OCI-LY3 (cell line): ENCODE data around the gene ARHGAP6.

Experiments used
- H2AFZ ChIP-seq: fragments of 200-600, 300-600 bp; shearing (Covaris generic); 2 replicates; pipeline ENCODE4 v1.6.0; 2014; ENCODE audit warnings: antibody characterized with exemption, low read depth, low read length
- H3K27ac ChIP-seq: fragments of 200-600, 300-600 bp; sonication (generic); 2 replicates; pipeline ENCODE4 v1.5.1; 2014; ENCODE audit warnings: mild to moderate bottlenecking, low read length, moderate library complexity, mixed read lengths
- H3K27me3 ChIP-seq: fragments of 200-600, 300-600 bp; sonication (generic); 2 replicates; pipeline ENCODE4 v1.6.1; 2014; ENCODE audit warnings: low read depth, low read length, mixed read lengths
- H3K36me3 ChIP-seq: fragments of 200-600, 300-600 bp; sonication (generic); replicated peaks from 2 replicates; pipeline ENCODE3; 2014; ENCODE audit warnings: low read depth, low read length, mixed read lengths
- H3K4me1 ChIP-seq: fragments of 300-600, 200-600 bp; sonication (generic); 2 replicates; pipeline ENCODE4 v1.6.1; 2014; ENCODE audit warnings: low read length, mixed read lengths
- H3K4me2 ChIP-seq: fragments of 200-600, 300-600 bp; sonication (generic); 2 replicates; pipeline ENCODE4 v1.6.1; 2014; ENCODE audit warnings: low read length, mixed read lengths
- H3K4me3 ChIP-seq: fragments of 300-600, 200-600 bp; sonication (generic); 2 replicates; pipeline ENCODE4 v1.5.1; 2014; ENCODE audit warnings: antibody characterized with exemption, mild to moderate bottlenecking, low read length, moderate library complexity
- H3K79me2 ChIP-seq: fragments of 300-600, 200-600 bp; shearing (Covaris generic); 2 replicates; pipeline ENCODE4 v1.6.1; 2014; ENCODE audit warnings: mild to moderate bottlenecking, low read length, mixed read lengths
- H3K9ac ChIP-seq: fragments of 300-600, 200-600 bp; shearing (Covaris generic); 2 replicates; pipeline ENCODE4 v1.6.0; 2014; ENCODE audit warnings: mild to moderate bottlenecking, low read length, moderate library complexity
- H3K9me3 ChIP-seq: fragments of 200-600, 300-600 bp; shearing (Covaris generic); 2 replicates; pipeline ENCODE4 v1.6.1; 2014; ENCODE audit warnings: low read length, mixed read lengths; ENCODE audit not compliant: insufficient read depth
- H4K20me1 ChIP-seq: fragments of 200-600, 300-600 bp; sonication (generic); 2 replicates; pipeline ENCODE4 v1.6.1; 2016; ENCODE audit warnings: low read length, mixed read lengths; ENCODE audit not compliant: insufficient read depth
- CTCF ChIP-seq: fragments of 200-600, 300-600 bp; sonication (generic); IDR thresholded peaks from 2 replicates; pipeline ENCODE4 v1.5.1; 2014; ENCODE audit warnings: antibody characterized with exemption, low read length, low read depth
- EZH2phosphoT487 ChIP-seq: fragments of 200-600 bp; shearing (Covaris generic); IDR thresholded peaks from 2 replicates; pipeline ENCODE4 v1.6.1; 2018; ENCODE audit warnings: antibody characterized with exemption, mixed run types, low read depth

Gene ARHGAP6

DNA sequence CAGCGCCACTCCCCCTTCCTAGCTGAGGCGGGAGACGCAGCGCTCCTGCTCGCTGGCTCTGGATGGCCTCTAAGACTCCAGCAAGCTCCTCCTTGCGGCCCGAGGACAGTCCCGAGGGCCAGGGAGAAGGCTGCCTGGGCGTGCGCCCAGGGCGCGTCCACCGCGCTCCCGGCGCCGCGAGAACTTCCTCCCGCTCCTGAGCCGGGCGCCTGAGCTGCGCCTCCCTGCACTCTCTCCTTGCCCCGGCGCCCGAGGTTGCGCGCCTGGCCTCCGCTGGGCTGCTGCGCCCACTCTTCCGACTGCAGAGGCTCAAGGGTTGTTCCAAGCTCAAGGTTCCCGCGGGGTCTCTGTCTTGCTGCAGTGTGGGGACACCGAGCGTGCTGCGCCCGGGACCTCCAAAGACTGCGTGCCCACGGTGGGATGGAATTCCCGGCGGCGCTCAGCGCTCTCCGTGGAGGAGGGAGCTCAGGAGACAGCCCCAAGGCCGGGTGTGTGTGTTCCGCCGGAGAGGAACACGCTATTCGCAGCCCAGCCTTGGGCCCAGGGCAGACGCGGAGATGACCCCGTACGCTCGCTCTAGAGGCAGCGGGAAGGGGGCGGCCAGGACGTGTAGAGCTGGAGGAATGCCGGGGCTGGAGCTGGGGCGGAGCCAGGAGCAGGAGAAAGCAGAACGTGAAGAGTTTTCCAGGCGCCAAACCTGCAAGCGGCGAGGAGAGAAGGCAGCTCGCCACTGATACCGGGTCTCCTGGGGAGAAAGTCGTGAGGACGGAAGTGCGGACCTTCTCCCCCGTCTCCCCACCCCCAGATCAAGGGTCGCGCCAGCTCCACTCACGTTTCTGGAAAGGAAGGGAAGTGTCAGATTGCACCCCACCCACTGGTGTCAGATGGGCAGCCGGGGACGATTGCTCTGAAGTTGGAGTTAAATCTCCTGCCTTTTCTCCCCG lies at the start of gene ARHGAP6:
TSS of gene ARHGAP6 (minus strand) at position 753 of the 944 bp plus-strand sequence. CDS start 1,092 bp downstream, outside the sequence.
- H3K9me3 ChIP-seq, result no peaks in the 10 kb centered on the region
- H3K4me3 ChIP-seq, result peak within 1 kb of the TSS; percentile 23; the same call in 1 of the 2 replicates
- no peak within 1 kb of the TSS for H2AFZ ChIP-seq
- no peak within 1 kb of the TSS for H3K9ac ChIP-seq
- H3K27ac ChIP-seq, result no peak within 1 kb of the TSS
- H3K27me3 ChIP-seq, result peaks cover 10% of the 10 kb centered on the region; the same call in 1 of the 2 replicates
- H3K4me1 ChIP-seq, result no peaks in the 10 kb centered on the region; the same call in 1 of the 2 replicates
- peak within 1 kb of the TSS; percentile 32 for H3K4me2 ChIP-seq
- no peak for TF ChIP-seq CTCF
- TF ChIP-seq EZH2phosphoT487, result no peak
- H3K79me2 ChIP-seq, result no peaks in the 10 kb centered on the region
- no peaks in the 10 kb centered on the region for H4K20me1 ChIP-seq
- no peaks in the 10 kb centered on the region for H3K36me3 ChIP-seq

- H3K9me3 ChIP-seq, result no peaks in the 10 kb centered on the region
- H3K79me2 ChIP-seq, result no peaks in the 10 kb centered on the region
- TF ChIP-seq EZH2phosphoT487, result no peak
- TF ChIP-seq CTCF, result no peak
- no peak overlapping the region for H3K4me3 ChIP-seq
- H3K4me1 ChIP-seq, result peaks cover 3% of the 10 kb centered on the region; the same call in 1 of the 2 replicates
- no peaks in the 10 kb centered on the region for H3K27me3 ChIP-seq
- H3K27ac ChIP-seq, result no peak overlapping the region
- no peak overlapping the region for H3K4me2 ChIP-seq
- H4K20me1 ChIP-seq, result no peaks in the 10 kb centered on the region
- H3K9ac ChIP-seq, result no peak overlapping the region
- no peak overlapping the region for H2AFZ ChIP-seq
- no peaks in the 10 kb centered on the region for H3K36me3 ChIP-seq
These were observed 39.2 kb upstream of the ARHGAP6 start for GRCh38 chrX:11704725-11705495.

GRCh38 chrX:11703855-11704254 lies 38.1 kb upstream of the ARHGAP6 start:
- Histone ChIP-seq H3K9me3 (no peaks in the 10 kb centered on the region), H3K9ac (no peak overlapping the region), H3K4me1 (peaks cover 3% of the 10 kb centered on the region; the same call in 1 of the 2 replicates), H2AFZ (no peak overlapping the region), H4K20me1 (no peaks in the 10 kb centered on the region), H3K27ac (no peak overlapping the region), H3K27me3 (no peaks in the 10 kb centered on the region), H3K36me3 (no peaks in the 10 kb centered on the region), H3K79me2 (no peaks in the 10 kb centered on the region), H3K4me3 (no peak overlapping the region), H3K4me2 (no peak overlapping the region)
- TF ChIP-seq EZH2phosphoT487, result no peak
- TF ChIP-seq CTCF, result no peak
